Measurements from ENCODE around the gene VWF.

- TF ChIP-seq POLR2A (IDR thresholded peaks at IDR 0.05) (no peak), CTCF (IDR thresholded peaks at IDR 0.05) (no peak)
Observed at GRCh38 chr12:5947006-5947405, 177.5 kb downstream of the VWF start.

All from heart left ventricle (tissue), 13 donors.